PFSK-1 (cell line): ENCODE data around the gene POMP.

ENCODE experiments used
- FOXP2 ChIP-seq: optimal IDR thresholded peaks from 2 replicates; pipeline ENCODE3; 2011; ENCODE audit warnings: borderline replicate concordance, control low read depth, inconsistent platforms; ENCODE audit not compliant: insufficient read depth; ENCODE audit errors: extremely low read length, extremely low read depth
- POLR2AphosphoS5 ChIP-seq: IDR thresholded peaks from 2 replicates; pipeline ENCODE4 v1.6.1; 2012; ENCODE audit warnings: low read depth, mild to moderate bottlenecking, control low read depth, low read length, moderate library complexity
- REST ChIP-seq, 2 experiments: IDR thresholded peaks; 2 replicates each; pipeline versions ENCODE4 v1.6.1 to v1.8.0; 2011 to 2012; ENCODE audit warnings: low read depth in 2 of 2, low read length in 2 of 2, control low read depth in 1 of 2, inconsistent platforms in 1 of 2, mild to moderate bottlenecking in 1 of 2, moderate library complexity in 1 of 2; ENCODE audit not compliant: insufficient read depth in 1 of 2
- SIN3A ChIP-seq: IDR thresholded peaks from 2 replicates; pipeline ENCODE4 v1.6.1; 2012; ENCODE audit warnings: mild to moderate bottlenecking, low read length, moderate library complexity, borderline replicate concordance; ENCODE audit not compliant: insufficient read depth
- TAF1 ChIP-seq: IDR thresholded peaks from 2 replicates; pipeline ENCODE4 v1.6.1; 2012; ENCODE audit warnings: low read length, control low read depth, borderline replicate concordance; ENCODE audit not compliant: insufficient read depth

Gene POMP

GRCh38 chr13:28658539-28658795 lies 463 bp upstream of the POMP start:
- TF ChIP-seq SIN3A, result no peak
- TF ChIP-seq REST (IDR thresholded peaks at IDR 0.05; ENCODE audit: insufficient read depth in 1 of 2, low read depth in 2 of 2, low read length in 2 of 2), result no peak
- no peak for TF ChIP-seq TAF1
- TF ChIP-seq FOXP2, result no peak
- TF ChIP-seq POLR2AphosphoS5, result no peak

- no peak for TF ChIP-seq SIN3A
- no peak for TF ChIP-seq REST (IDR thresholded peaks at IDR 0.05; ENCODE audit: insufficient read depth in 1 of 2, low read depth in 2 of 2, low read length in 2 of 2)
- TF ChIP-seq FOXP2, result no peak
- no peak for TF ChIP-seq POLR2AphosphoS5
- no peak for TF ChIP-seq TAF1
Measured at GRCh38 chr13:28659621-28659970, 666 bp downstream of the POMP start.

GRCh38 chr13:28666897-28667488 lies 8.1 kb downstream of the POMP start:
- no peak for TF ChIP-seq FOXP2

- TF ChIP-seq SIN3A (no peak), POLR2AphosphoS5 (no peak), TAF1 (no peak), REST (IDR thresholded peaks at IDR 0.05; ENCODE audit: insufficient read depth in 1 of 2, low read depth in 2 of 2, low read length in 2 of 2) (no peak), FOXP2 (no peak)
Measured at GRCh38 chr13:28671126-28671792, 12.3 kb downstream of the POMP start.

GRCh38 chr13:28678809-28679208 lies 19.9 kb downstream of the POMP start:
- TF ChIP-seq REST (IDR thresholded peaks at IDR 0.05; ENCODE audit: insufficient read depth in 1 of 2, low read depth in 2 of 2, low read length in 2 of 2), result no peak

- TF ChIP-seq FOXP2 (no peak), REST (IDR thresholded peaks at IDR 0.05; ENCODE audit: insufficient read depth in 1 of 2, low read depth in 2 of 2, low read length in 2 of 2) (no peak)
Measured at GRCh38 chr13:28679628-28680027, 20.7 kb downstream of the POMP start.
